ENCODE data around the gene ZNF556. TPM values are rescaled to one million over a fixed set of nuclear protein-coding genes. Genes with fewer than 3 reads are reported as not detected.
A peak's percentile ranks its signal among the peaks of the same experiment; 100 is the strongest.

ZNF556 gene
- total and polyA plus RNA-seq, 10 of the 15 experiments (the other 5 are each of a cell fraction or from before 2014, with no cell fraction given), result not detected

DNA sequence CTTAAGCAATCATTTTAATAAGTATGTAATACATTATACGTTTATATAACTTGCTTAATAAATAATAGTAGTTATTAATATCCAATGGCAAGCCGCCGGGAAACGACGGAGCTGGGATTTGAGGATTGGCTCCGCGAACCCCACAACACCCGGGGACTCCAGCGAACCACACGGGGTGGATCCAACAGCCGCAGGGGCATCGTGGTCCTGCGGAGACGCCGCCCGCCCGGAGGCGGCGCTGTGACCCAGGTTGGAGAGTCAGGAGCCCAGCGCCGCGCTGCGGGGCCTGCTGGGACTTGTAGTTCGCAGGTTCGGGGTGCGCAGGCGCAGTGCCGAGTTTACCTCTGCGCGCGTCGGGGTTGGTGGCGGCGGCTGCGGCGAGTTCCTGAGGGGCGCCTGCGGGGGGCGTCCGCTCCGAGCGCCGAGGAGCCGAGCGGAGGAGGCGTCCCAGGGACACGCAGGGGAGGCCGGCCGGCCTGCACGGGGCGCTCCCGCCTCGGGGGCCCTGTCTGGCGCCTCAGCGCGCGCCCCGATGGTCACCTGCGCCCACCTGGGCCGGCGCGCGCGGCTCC lies 47.5 kb upstream of the ZNF556 start, which contains the start of gene ZNF554 (continued):
- TF ChIP-seq, protein P1, sequence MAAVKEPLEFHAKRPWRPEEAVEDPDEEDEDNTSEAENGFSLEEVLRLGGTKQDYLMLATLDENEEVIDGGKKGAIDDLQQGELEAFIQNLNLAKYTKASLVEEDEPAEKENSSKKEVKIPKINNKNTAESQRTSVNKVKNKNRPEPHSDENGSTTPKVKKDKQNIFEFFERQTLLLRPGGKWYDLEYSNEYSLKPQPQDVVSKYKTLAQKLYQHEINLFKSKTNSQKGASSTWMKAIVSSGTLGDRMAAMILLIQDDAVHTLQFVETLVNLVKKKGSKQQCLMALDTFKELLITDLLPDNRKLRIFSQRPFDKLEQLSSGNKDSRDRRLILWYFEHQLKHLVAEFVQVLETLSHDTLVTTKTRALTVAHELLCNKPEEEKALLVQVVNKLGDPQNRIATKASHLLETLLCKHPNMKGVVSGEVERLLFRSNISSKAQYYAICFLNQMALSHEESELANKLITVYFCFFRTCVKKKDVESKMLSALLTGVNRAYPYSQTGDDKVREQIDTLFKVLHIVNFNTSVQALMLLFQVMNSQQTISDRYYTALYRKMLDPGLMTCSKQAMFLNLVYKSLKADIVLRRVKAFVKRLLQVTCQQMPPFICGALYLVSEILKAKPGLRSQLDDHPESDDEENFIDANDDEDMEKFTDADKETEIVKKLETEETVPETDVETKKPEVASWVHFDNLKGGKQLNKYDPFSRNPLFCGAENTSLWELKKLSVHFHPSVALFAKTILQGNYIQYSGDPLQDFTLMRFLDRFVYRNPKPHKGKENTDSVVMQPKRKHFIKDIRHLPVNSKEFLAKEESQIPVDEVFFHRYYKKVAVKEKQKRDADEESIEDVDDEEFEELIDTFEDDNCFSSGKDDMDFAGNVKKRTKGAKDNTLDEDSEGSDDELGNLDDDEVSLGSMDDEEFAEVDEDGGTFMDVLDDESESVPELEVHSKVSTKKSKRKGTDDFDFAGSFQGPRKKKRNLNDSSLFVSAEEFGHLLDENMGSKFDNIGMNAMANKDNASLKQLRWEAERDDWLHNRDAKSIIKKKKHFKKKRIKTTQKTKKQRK (IDR thresholded peaks at IDR 0.05; ENCODE audit: low read depth, low read length), result no peak
- peak; percentile 76; the same call in 2 of the 3 replicates for TF ChIP-seq POU2F2 (IDR thresholded peaks at IDR 0.05; ENCODE audit: borderline replicate concordance, low read depth, low read length)
- TF ChIP-seq, protein P2, sequence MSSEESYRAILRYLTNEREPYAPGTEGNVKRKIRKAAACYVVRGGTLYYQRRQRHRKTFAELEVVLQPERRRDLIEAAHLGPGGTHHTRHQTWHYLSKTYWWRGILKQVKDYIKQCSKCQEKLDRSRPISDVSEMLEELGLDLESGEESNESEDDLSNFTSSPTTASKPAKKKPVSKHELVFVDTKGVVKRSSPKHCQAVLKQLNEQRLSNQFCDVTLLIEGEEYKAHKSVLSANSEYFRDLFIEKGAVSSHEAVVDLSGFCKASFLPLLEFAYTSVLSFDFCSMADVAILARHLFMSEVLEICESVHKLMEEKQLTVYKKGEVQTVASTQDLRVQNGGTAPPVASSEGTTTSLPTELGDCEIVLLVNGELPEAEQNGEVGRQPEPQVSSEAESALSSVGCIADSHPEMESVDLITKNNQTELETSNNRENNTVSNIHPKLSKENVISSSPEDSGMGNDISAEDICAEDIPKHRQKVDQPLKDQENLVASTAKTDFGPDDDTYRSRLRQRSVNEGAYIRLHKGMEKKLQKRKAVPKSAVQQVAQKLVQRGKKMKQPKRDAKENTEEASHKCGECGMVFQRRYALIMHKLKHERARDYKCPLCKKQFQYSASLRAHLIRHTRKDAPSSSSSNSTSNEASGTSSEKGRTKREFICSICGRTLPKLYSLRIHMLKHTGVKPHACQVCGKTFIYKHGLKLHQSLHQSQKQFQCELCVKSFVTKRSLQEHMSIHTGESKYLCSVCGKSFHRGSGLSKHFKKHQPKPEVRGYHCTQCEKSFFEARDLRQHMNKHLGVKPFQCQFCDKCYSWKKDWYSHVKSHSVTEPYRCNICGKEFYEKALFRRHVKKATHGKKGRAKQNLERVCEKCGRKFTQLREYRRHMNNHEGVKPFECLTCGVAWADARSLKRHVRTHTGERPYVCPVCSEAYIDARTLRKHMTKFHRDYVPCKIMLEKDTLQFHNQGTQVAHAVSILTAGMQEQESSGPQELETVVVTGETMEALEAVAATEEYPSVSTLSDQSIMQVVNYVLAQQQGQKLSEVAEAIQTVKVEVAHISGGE (CRISPR knock-in tag; IDR thresholded peaks at IDR 0.05), result no peak
- no peak; the same call in 1 of the 2 replicates for TF ChIP-seq ESRRA (IDR thresholded peaks at IDR 0.05; ENCODE audit: low read length)
- TF ChIP-seq ATF7 (IDR thresholded peaks at IDR 0.05; ENCODE audit: low read depth), result no peak
- TF ChIP-seq MEF2B (IDR thresholded peaks at IDR 0.05; ENCODE audit: partially characterized antibody, poor library complexity, severe bottlenecking), result no peak
- TF ChIP-seq POLR2A (IDR thresholded peaks at IDR 0.05; ENCODE audit: low read depth, low read length), result no peak
- TF ChIP-seq SRF (IDR thresholded peaks at IDR 0.05; ENCODE audit: low read depth in 2 of 2, low read length in 2 of 2), result no peak
- peak; percentile 61 for TF ChIP-seq ZNF24 (IDR thresholded peaks at IDR 0.05)
- no peak for TF ChIP-seq TCF7 (IDR thresholded peaks at IDR 0.05; ENCODE audit: borderline replicate concordance)
- TF ChIP-seq, protein P3, sequence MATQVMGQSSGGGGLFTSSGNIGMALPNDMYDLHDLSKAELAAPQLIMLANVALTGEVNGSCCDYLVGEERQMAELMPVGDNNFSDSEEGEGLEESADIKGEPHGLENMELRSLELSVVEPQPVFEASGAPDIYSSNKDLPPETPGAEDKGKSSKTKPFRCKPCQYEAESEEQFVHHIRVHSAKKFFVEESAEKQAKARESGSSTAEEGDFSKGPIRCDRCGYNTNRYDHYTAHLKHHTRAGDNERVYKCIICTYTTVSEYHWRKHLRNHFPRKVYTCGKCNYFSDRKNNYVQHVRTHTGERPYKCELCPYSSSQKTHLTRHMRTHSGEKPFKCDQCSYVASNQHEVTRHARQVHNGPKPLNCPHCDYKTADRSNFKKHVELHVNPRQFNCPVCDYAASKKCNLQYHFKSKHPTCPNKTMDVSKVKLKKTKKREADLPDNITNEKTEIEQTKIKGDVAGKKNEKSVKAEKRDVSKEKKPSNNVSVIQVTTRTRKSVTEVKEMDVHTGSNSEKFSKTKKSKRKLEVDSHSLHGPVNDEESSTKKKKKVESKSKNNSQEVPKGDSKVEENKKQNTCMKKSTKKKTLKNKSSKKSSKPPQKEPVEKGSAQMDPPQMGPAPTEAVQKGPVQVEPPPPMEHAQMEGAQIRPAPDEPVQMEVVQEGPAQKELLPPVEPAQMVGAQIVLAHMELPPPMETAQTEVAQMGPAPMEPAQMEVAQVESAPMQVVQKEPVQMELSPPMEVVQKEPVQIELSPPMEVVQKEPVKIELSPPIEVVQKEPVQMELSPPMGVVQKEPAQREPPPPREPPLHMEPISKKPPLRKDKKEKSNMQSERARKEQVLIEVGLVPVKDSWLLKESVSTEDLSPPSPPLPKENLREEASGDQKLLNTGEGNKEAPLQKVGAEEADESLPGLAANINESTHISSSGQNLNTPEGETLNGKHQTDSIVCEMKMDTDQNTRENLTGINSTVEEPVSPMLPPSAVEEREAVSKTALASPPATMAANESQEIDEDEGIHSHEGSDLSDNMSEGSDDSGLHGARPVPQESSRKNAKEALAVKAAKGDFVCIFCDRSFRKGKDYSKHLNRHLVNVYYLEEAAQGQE (IDR thresholded peaks at IDR 0.05; ENCODE audit: low read depth, low read length), result no peak
- no peak for TF ChIP-seq RFX5 (IDR thresholded peaks at IDR 0.05; ENCODE audit: low read depth, low read length)
- no peak for TF ChIP-seq NFYA (IDR thresholded peaks at IDR 0.05; ENCODE audit: borderline replicate concordance, low read depth, low read length)
- TF ChIP-seq CREB1 (IDR thresholded peaks at IDR 0.05; ENCODE audit: low read depth), result peak; percentile 82
- TF ChIP-seq, protein P4, sequence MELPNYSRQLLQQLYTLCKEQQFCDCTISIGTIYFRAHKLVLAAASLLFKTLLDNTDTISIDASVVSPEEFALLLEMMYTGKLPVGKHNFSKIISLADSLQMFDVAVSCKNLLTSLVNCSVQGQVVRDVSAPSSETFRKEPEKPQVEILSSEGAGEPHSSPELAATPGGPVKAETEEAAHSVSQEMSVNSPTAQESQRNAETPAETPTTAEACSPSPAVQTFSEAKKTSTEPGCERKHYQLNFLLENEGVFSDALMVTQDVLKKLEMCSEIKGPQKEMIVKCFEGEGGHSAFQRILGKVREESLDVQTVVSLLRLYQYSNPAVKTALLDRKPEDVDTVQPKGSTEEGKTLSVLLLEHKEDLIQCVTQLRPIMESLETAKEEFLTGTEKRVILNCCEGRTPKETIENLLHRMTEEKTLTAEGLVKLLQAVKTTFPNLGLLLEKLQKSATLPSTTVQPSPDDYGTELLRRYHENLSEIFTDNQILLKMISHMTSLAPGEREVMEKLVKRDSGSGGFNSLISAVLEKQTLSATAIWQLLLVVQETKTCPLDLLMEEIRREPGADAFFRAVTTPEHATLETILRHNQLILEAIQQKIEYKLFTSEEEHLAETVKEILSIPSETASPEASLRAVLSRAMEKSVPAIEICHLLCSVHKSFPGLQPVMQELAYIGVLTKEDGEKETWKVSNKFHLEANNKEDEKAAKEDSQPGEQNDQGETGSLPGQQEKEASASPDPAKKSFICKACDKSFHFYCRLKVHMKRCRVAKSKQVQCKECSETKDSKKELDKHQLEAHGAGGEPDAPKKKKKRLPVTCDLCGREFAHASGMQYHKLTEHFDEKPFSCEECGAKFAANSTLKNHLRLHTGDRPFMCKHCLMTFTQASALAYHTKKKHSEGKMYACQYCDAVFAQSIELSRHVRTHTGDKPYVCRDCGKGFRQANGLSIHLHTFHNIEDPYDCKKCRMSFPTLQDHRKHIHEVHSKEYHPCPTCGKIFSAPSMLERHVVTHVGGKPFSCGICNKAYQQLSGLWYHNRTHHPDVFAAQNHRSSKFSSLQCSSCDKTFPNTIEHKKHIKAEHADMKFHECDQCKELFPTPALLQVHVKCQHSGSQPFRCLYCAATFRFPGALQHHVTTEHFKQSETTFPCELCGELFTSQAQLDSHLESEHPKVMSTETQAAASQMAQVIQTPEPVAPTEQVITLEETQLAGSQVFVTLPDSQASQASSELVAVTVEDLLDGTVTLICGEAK (IDR thresholded peaks at IDR 0.05; ENCODE audit: borderline replicate concordance), result no peak; the same call in 1 of the 2 replicates

Measured in GM12878 (cell line).